WERI-Rb-1 (cell line): ENCODE data around the gene EHD3.

Source experiments
- DNase-seq: peaks from one replicate; pipeline ENCODE4 v3.0.0-alpha.2; 2020
- H3K27ac ChIP-seq: fragments of 250-450 bp; sonication (Bioruptor Pico); 2 replicates; pipeline ENCODE4 v1.5.1; 2020; ENCODE audit warnings: mild to moderate bottlenecking, moderate library complexity
- H3K27me3 ChIP-seq: fragments of 250-450 bp; sonication (Bioruptor Pico); 2 replicates; pipeline ENCODE4 v1.5.1; 2021; ENCODE audit warnings: mild to moderate bottlenecking, low read depth, moderate library complexity; ENCODE audit not compliant: insufficient read depth, severe bottlenecking
- H3K36me3 ChIP-seq: fragments of 250-450 bp; sonication (Bioruptor Pico); 2 replicates; pipeline ENCODE4 v1.5.1; 2020; ENCODE audit warnings: mild to moderate bottlenecking, moderate library complexity
- H3K4me3 ChIP-seq: 2 replicates; pipeline ENCODE4 v1.5.1; 2011; ENCODE audit warnings: low read depth, mild to moderate bottlenecking, control low read depth, low read length
- H3K9me3 ChIP-seq: fragments of 250-450 bp; sonication (Bioruptor Pico); 2 replicates; pipeline ENCODE4 v1.5.1; 2021; ENCODE audit warnings: mild to moderate bottlenecking, moderate library complexity; ENCODE audit not compliant: severe bottlenecking
- TF ChIP-seq, protein P1 (sequence below): IDR thresholded peaks from 2 replicates; pipeline ENCODE4 v1.5.1; 2011; ENCODE audit warnings: low read depth, mild to moderate bottlenecking, control low read depth, inconsistent platforms, low read length

Gene EHD3

DNA sequence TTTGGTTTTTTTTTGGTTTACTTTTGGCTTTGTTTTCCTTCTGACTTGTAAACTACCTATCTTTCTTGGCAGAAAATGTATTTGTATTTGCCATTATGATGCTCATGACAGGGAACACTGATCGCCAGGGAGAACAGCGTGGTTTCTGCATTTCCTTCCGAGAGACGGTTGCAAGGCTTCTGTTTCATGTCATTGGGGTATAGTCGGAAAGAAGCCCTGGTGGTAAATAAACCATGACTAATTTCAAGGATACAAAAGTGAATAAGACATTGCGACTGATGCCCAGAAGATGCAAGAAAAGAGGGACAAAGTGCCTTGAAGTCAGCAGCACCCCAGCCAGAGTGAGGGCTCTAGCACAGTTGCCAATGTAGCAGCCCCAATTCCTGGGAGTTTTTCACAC lies 12.4 kb upstream of the EHD3 start:
- TF ChIP-seq, protein P1, sequence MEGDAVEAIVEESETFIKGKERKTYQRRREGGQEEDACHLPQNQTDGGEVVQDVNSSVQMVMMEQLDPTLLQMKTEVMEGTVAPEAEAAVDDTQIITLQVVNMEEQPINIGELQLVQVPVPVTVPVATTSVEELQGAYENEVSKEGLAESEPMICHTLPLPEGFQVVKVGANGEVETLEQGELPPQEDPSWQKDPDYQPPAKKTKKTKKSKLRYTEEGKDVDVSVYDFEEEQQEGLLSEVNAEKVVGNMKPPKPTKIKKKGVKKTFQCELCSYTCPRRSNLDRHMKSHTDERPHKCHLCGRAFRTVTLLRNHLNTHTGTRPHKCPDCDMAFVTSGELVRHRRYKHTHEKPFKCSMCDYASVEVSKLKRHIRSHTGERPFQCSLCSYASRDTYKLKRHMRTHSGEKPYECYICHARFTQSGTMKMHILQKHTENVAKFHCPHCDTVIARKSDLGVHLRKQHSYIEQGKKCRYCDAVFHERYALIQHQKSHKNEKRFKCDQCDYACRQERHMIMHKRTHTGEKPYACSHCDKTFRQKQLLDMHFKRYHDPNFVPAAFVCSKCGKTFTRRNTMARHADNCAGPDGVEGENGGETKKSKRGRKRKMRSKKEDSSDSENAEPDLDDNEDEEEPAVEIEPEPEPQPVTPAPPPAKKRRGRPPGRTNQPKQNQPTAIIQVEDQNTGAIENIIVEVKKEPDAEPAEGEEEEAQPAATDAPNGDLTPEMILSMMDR = no peak
- Histone ChIP-seq H3K36me3 (no peaks in the 10 kb centered on the region), H3K27me3 (no peaks in the 10 kb centered on the region), H3K27ac (no peak overlapping the region), H3K4me3 (no peak overlapping the region), H3K9me3 (no peaks in the 10 kb centered on the region)
- no peak for DNase-seq

DNA sequence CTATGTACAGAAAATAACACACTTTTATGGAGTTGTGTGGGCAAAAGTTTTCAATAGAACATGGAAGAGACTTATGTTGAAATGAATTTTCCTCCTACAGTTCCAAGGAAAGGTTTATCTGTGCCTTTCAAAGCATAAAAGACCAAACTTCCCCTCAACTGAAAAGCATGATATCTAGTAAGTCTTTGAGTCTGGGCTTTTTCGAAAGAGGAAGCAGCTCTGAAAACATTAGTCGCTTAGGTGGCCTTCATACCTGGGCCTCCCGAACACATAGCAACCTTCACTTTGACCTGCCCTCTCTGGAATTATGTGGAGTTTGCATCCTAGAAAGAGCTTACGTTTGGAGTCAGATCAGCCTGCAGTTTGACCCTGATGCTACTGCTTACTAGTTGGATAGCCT lies 11.9 kb upstream of the EHD3 start:
- H3K36me3 ChIP-seq = no peaks in the 10 kb centered on the region
- no peaks in the 10 kb centered on the region for H3K27me3 ChIP-seq
- TF ChIP-seq, protein P1 = no peak
- no peak overlapping the region for H3K4me3 ChIP-seq
- H3K9me3 ChIP-seq = no peaks in the 10 kb centered on the region
- H3K27ac ChIP-seq = no peak overlapping the region
- no peak for DNase-seq

DNA sequence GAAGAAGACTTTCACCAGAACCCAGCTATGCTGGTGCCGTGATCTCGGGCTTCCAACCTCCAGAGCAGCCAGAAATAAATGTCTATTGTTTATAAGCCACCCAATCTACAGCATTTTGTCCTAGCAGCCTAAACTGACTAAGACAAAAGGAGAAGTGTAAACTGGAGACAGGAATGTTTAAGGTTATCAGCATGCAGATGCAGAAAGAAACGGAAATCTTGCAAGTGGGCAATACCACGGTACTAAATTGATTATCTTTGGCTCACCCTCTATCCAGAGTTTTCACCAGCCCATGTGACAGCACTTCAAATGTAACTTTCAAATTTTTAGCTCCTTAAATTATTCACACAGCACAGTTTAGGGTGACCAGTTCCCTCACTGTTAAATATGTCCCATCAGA lies 10.9 kb upstream of the EHD3 start:
- TF ChIP-seq, protein P1 = no peak

DNA sequence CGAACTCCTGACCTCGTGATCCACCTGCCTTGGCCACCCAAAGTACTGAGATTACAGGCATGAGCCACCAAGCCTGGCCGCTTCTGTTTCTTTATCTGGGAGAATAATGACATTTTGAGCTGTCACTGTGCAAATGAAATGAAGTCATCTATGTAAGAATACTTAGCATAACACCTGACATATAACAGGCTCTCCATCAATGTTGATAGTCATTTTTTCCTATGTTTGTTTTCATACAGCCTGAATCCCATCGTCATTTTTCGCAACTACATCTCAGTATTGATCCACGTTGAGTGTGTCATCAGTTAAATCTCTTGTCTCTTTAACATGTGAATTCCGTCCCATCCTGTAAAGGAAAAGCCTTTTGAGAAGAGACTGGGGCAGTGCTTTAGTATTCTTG lies 10.2 kb upstream of the EHD3 start:
- TF ChIP-seq, protein P1 = no peak
- no peak for DNase-seq
- H3K36me3 ChIP-seq = no peaks in the 10 kb centered on the region
- H3K9me3 ChIP-seq = no peaks in the 10 kb centered on the region
- no peak overlapping the region for H3K27ac ChIP-seq
- no peak overlapping the region for H3K4me3 ChIP-seq
- H3K27me3 ChIP-seq = no peaks in the 10 kb centered on the region

More for the DNA sequence above, 10.9 kb upstream of the EHD3 start:
- Histone ChIP-seq H3K4me3 (no peak overlapping the region), H3K9me3 (no peaks in the 10 kb centered on the region), H3K36me3 (no peaks in the 10 kb centered on the region), H3K27me3 (no peaks in the 10 kb centered on the region), H3K27ac (no peak overlapping the region)
- DNase-seq = no peak

DNA sequence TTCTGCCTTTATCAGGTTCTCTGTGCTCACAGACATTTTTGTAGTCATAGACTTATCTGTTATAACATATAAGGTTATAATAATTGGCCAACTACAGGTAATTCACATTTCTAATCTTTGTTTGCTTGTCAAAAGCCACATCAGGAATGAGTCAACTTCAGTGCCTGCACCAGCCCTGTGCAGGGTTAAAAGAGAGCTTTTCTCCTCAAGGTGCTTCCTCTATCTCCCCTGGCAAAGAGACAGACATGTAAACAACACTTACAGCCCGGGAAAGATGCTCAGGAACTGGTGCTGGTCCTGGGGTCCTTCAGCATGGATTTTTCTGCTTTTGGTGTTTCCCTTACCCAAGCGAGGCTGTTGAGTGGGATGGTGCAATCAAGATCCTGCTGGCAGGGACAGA lies 7.7 kb upstream of the EHD3 start:
- Histone ChIP-seq H3K27ac (no peak overlapping the region), H3K4me3 (no peak overlapping the region), H3K27me3 (no peaks in the 10 kb centered on the region), H3K9me3 (no peaks in the 10 kb centered on the region), H3K36me3 (no peaks in the 10 kb centered on the region)
- DNase-seq = no peak
- TF ChIP-seq, protein P1 = no peak

DNA sequence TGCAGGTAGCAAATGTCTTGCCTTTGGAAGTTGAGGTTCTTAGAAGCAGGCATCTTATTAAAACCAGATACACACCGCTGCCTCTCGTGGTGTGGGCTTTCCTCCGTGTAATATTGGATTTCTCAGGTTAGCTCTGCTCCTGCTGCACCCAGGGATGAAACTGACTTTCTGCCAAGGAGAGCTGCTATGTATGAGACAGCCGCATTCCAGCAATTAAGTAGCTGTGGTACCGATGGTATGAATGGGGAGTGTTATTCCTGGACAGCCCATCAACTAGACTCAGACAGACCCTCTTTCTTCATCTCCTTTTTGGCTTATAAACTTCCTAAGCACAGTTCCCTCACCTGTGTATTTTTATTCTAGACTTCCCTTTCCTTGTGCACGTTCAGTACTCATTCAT lies 6.8 kb upstream of the EHD3 start:
- DNase-seq = no peak
- Histone ChIP-seq H3K36me3 (no peaks in the 10 kb centered on the region), H3K27ac (no peak overlapping the region), H3K4me3 (no peak overlapping the region), H3K27me3 (no peaks in the 10 kb centered on the region), H3K9me3 (no peaks in the 10 kb centered on the region)
- TF ChIP-seq, protein P1 = no peak
